ENCODE results near the gene CLSTN2. TPM values are rescaled to one million over a fixed set of nuclear protein-coding genes. Genes with fewer than 3 reads are reported as not detected.

Gene CLSTN2
- total RNA-seq, 4 donors from 2014 or later: 19.5 to 66.7 (median 42.5) TPM

- TF ChIP-seq CTCF (IDR thresholded peaks at IDR 0.05; ENCODE audit: low read depth): no peak
Measured at GRCh38 chr3:140388202-140388922, 453.4 kb downstream of the CLSTN2 start.

GRCh38 chr3:140391061-140391460 is 456.1 kb downstream of the CLSTN2 start:
- TF ChIP-seq CTCF (IDR thresholded peaks at IDR 0.05; ENCODE audit: low read depth): no peak

GRCh38 chr3:140394488-140395133 is 459.6 kb downstream of the CLSTN2 start:
- TF ChIP-seq CTCF (IDR thresholded peaks at IDR 0.05; ENCODE audit: low read depth): no peak

GRCh38 chr3:140395134-140396075 is 460.4 kb downstream of the CLSTN2 start:
- TF ChIP-seq CTCF (IDR thresholded peaks at IDR 0.05; ENCODE audit: low read depth): no peak

GRCh38 chr3:140396110-140396509 is 461.1 kb downstream of the CLSTN2 start:
- no peak for TF ChIP-seq CTCF (IDR thresholded peaks at IDR 0.05; ENCODE audit: low read depth)

- no peak for TF ChIP-seq CTCF (IDR thresholded peaks at IDR 0.05; ENCODE audit: low read depth)
Measured at GRCh38 chr3:140397847-140398246, 462.9 kb downstream of the CLSTN2 start.

DNA sequence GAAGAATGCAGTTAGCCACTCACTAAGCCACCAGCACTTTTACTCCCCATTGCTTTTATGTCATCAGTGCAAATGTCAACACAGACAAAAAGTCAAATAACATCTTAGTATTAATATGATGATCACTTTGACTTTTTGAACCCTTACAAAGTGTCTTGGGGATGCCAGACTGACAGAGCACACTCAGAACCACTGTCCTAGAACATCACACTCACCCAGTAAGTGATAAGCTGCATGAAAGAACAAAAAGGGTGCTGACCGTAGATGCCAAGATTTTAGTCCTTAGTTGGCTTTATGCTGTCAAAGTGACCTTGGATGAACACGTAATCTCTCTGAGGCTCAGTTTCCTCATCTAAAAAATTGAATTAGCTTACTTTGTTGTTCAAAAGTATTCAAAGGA is 463.4 kb downstream of the CLSTN2 start:
- TF ChIP-seq CTCF (IDR thresholded peaks at IDR 0.05; ENCODE audit: low read depth): no peak

All from subcutaneous adipose tissue (tissue), 4 donors.